ENCODE measurements around the gene RBM38.

GRCh38 chr20:57425150-57426013 lies 34.2 kb downstream of the RBM38 start:
- TF ChIP-seq MAFK (IDR thresholded peaks at IDR 0.05; ENCODE audit: low read length) = no peak
- TF ChIP-seq REST (IDR thresholded peaks at IDR 0.05; ENCODE audit: borderline replicate concordance) = no peak
- TF ChIP-seq REST (CRISPR knock-in tag; IDR thresholded peaks at IDR 0.05; ENCODE audit: low read depth) = no peak
- TF ChIP-seq TAF1 (IDR thresholded peaks at IDR 0.05; ENCODE audit: control insufficient read depth, extremely low read depth, insufficient read depth, low read length, severe bottlenecking) = no peak
- TF ChIP-seq PTBP1 (IDR thresholded peaks at IDR 0.05; ENCODE audit: low read depth, low read length) = no peak
- TF ChIP-seq ZNF785 (CRISPR knock-in tag; IDR thresholded peaks at IDR 0.05) = no peak
- TF ChIP-seq ZBTB2 (IDR thresholded peaks at IDR 0.05) = no peak
- no peak for TF ChIP-seq EP300 (IDR thresholded peaks at IDR 0.05; ENCODE audit: low read length)
- no peak for TF ChIP-seq MCM5 (IDR thresholded peaks at IDR 0.05; ENCODE audit: low read depth)
- TF ChIP-seq U2AF2 (optimal IDR thresholded peaks at IDR 0.05; ENCODE audit: low read depth, low read length) = no peak
- TF ChIP-seq ATF2 (CRISPR knock-in tag; IDR thresholded peaks at IDR 0.05) = no peak
- TF ChIP-seq CTCF (IDR thresholded peaks at IDR 0.05 in 2 of 3, conservative IDR thresholded peaks at IDR 0.05 in 1 of 3; ENCODE audit: insufficient read depth in 2 of 3, low read depth in 1 of 3, low read length in 3 of 3) = no peak
- TF ChIP-seq ZNF184 (CRISPR knock-in tag; IDR thresholded peaks at IDR 0.05) = no peak
